ENCODE results near the gene EFR3B. TPM values are rescaled to one million over a fixed set of nuclear protein-coding genes. Genes with fewer than 3 reads are reported as not detected.

EFR3B gene
- polyA plus RNA-seq, 1 of the 3 experiments (the other 2 are of a cell fraction): 1.5 TPM

DNA sequence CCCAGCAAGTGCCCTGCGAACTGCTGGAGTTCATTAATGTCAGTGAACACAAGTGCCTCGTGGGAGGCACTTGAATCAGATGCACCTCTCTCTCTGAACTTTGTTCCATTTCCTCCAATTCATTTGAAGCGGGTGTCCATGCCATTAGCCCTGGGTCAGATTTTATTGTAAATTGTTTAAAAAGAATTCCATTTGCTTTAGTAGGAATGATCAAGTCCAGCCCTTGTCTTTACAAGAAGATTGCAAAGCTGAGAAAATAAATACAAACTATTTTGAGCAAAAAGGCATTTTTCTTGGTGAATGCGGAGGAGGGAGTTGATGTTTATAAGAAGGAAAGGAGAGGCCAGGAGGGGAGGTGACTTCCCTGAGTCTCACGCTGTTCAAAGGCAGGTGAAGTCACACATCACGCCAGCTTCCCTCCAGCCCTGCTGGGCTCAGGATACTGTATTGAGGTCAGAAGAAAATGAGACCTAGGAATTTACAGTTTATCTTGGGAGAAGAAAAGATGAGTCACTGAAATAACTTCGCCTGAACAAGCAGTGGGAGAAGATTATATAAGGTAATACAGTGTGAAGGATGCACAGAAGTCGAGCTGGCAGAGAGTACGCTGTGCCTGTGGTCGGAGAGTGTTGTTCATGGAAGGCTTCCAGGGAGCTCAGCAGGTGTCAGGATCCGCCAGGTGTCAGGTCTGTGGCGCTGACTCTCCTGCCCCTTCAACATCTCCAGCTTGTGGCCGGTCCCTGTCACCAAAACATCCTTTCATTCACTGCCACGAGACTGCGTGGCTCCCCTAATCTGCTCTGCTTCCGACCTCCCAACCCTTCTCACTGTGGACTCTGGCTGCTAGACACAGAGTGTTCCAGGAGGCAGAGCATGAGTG, 36.5 kb downstream of the EFR3B start (continued):
- peak; percentile 76 for TF ChIP-seq TEAD4 (IDR thresholded peaks at IDR 0.05; ENCODE audit: borderline replicate concordance, insufficient read depth)
- no peak for TF ChIP-seq RCOR1 (IDR thresholded peaks at IDR 0.05; ENCODE audit: low read length)
- no peak for TF ChIP-seq REST (IDR thresholded peaks at IDR 0.05; ENCODE audit: low read depth, low read length)
- no peak; the same call in 1 of the 2 replicates for TF ChIP-seq MXI1 (IDR thresholded peaks at IDR 0.05; ENCODE audit: low read depth, low read length)
- TF ChIP-seq TCF12 (IDR thresholded peaks at IDR 0.05): peak; percentile 94
- no peak for TF ChIP-seq FOXJ3 (CRISPR knock-in tag; IDR thresholded peaks at IDR 0.05)
- TF ChIP-seq, protein P1, sequence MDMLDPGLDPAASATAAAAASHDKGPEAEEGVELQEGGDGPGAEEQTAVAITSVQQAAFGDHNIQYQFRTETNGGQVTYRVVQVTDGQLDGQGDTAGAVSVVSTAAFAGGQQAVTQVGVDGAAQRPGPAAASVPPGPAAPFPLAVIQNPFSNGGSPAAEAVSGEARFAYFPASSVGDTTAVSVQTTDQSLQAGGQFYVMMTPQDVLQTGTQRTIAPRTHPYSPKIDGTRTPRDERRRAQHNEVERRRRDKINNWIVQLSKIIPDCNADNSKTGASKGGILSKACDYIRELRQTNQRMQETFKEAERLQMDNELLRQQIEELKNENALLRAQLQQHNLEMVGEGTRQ (IDR thresholded peaks at IDR 0.05; ENCODE audit: borderline replicate concordance, low read depth, low read length): no peak

GRCh38 chr2:25079050-25079635, 37.3 kb downstream of the EFR3B start:
- no peaks in the 10 kb centered on the region for H3K9me2 ChIP-seq
- H2AFZ ChIP-seq (ENCODE audit: low read depth): no peak overlapping the region
- H3K79me2 ChIP-seq (ENCODE audit: insufficient read depth): no peaks in the 10 kb centered on the region
- peaks cover 79% of the 10 kb centered on the region for H4K20me1 ChIP-seq (ENCODE audit: insufficient read depth)
- POLR2A ChIA-PET: no interaction called here
- no peaks in the 10 kb centered on the region for H3K36me3 ChIP-seq (replicated peaks in 1 of 2; ENCODE audit: control insufficient read depth in 1 of 2, insufficient read depth in 2 of 2, low read length in 1 of 2)
- 96% methylated on average over 3 of the region's 3 CpGs for WGBS (ENCODE audit: low lambda C conversion rate)
- H3K4me1 ChIP-seq (ENCODE audit: control insufficient read depth in 1 of 2, insufficient read depth in 2 of 2, low read depth in 1 of 2, low read length in 1 of 2): peaks cover 12 to 24% of the 10 kb centered on the region in 2 experiments
- peaks cover 24% of the 10 kb centered on the region for H3F3A ChIP-seq (replicated peaks; ENCODE audit: insufficient read depth)
- peak overlapping the region in 1 of 2 experiments; percentile 55; a peak in 1 of 4 replicates for H3K27ac ChIP-seq (ENCODE audit: low read depth in 2 of 2, low read length in 1 of 2)
- H3K9ac ChIP-seq: no peak overlapping the region
- TF ChIP-seq SMC3 (IDR thresholded peaks at IDR 0.05; ENCODE audit: low read depth, low read length): no peak
- no peak for TF ChIP-seq RXRA (IDR thresholded peaks at IDR 0.05; ENCODE audit: borderline replicate concordance, low read depth)
- TF ChIP-seq TAF1 (IDR thresholded peaks at IDR 0.05; ENCODE audit: borderline replicate concordance, low read depth, low read length): no peak
- no peak for TF ChIP-seq FOXM1 (IDR thresholded peaks at IDR 0.05; ENCODE audit: low read depth)
- TF ChIP-seq REST (IDR thresholded peaks at IDR 0.05; ENCODE audit: low read depth, low read length): no peak
- TF ChIP-seq MEF2A (IDR thresholded peaks at IDR 0.05; ENCODE audit: borderline replicate concordance, low read depth): no peak
- TF ChIP-seq SIN3A (IDR thresholded peaks at IDR 0.05; ENCODE audit: borderline replicate concordance, low read depth, low read length): no peak
- TF ChIP-seq, protein P2, sequence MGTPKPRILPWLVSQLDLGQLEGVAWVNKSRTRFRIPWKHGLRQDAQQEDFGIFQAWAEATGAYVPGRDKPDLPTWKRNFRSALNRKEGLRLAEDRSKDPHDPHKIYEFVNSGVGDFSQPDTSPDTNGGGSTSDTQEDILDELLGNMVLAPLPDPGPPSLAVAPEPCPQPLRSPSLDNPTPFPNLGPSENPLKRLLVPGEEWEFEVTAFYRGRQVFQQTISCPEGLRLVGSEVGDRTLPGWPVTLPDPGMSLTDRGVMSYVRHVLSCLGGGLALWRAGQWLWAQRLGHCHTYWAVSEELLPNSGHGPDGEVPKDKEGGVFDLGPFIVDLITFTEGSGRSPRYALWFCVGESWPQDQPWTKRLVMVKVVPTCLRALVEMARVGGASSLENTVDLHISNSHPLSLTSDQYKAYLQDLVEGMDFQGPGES (IDR thresholded peaks at IDR 0.05; ENCODE audit: low read depth, low read length): no peak
- no peaks in the 10 kb centered on the region for H3K9me3 ChIP-seq
- DNase-seq: no peak
- peak overlapping the region; percentile 61; the same call in 1 of the 2 replicates for H3K4me2 ChIP-seq
- H3K4me3 ChIP-seq (ENCODE audit: low read depth in 2 of 2, low read length in 1 of 2): no peak overlapping the region
- H3K27me3 ChIP-seq (ENCODE audit: insufficient read depth): no peaks in the 10 kb centered on the region
- CTCF ChIA-PET: interaction anchor here (1.1 to 1.4 kb wide), 2 partner anchors 50 to 104 kb away, joined by 4 to 5 read pairs; no protein-coding TSS in a partner anchor

Measured in SK-N-SH (cell line).